Measurements from ENCODE around the gene CYBB.

- no peak for TF ChIP-seq CTCF (IDR thresholded peaks at IDR 0.05; ENCODE audit: insufficient read depth, low read length)
- TF ChIP-seq POLR2AphosphoS5 (IDR thresholded peaks at IDR 0.05; ENCODE audit: low read depth) = no peak
- TF ChIP-seq REST (IDR thresholded peaks at IDR 0.05; ENCODE audit: insufficient replicate concordance, low read depth) = no peak
- no peak for TF ChIP-seq SPI1 (IDR thresholded peaks at IDR 0.05; ENCODE audit: borderline replicate concordance, low read depth)
- no peak for TF ChIP-seq GABPA (IDR thresholded peaks at IDR 0.05; ENCODE audit: low read depth)
These were observed 2.5 kb downstream of the CYBB start for GRCh38 chrX:37782359-37782758.
